ENCODE measurements around the gene HCFC2.

The HCFC2 gene

GRCh38 chr12:104121001-104121400 is 56.7 kb downstream of the HCFC2 start:
- DNase-seq (ENCODE audit: low read depth, low spot score), result no peak

GRCh38 chr12:104122298-104122697 is 58.0 kb downstream of the HCFC2 start:
- no peak for DNase-seq (ENCODE audit: low read depth, low spot score)

DNA sequence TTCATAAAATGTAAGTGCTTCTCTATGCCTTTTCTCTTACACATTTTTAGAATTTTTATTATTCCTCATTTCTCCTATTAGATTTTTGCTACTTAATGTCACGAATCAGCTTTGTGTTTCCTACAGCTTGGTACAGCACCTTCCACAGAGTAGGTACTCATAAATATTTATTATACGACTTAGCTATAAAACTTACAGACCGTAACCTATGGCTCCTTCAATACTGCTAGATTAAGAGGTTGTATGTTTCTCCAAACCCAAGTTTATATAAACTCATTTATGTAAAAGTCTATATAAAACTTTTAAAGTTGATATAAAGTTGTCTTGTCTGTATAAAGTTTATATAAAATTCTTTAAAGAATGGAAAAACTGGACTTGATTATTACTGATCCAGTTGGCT is 62.2 kb downstream of the HCFC2 start:
- DNase-seq (ENCODE audit: low read depth, low spot score), result no peak

DNA sequence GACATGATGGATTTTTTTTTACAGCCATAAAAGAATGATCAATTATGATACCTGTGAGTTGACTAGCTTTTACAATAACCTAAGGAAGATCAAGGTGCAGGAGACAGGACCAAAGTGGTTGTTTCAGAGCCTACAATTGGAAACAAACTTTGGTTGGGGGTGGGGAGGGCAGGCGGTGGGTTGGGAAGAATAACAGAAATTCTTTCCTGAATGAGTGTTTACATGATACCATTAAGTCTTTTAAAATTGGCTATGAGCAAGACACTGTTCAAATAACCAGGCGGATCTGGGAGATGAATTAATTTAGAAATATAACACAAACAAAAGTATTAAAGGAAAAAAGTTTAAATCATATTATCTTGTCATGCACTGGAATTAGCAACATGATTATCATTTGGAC is 66.4 kb downstream of the HCFC2 start:
- no peak for DNase-seq (ENCODE audit: low read depth, low spot score)

GRCh38 chr12:104131609-104132008 is 67.3 kb downstream of the HCFC2 start:
- DNase-seq (ENCODE audit: low read depth, low spot score), result no peak

GRCh38 chr12:104132351-104132956 is 68.1 kb downstream of the HCFC2 start:
- DNase-seq (ENCODE audit: low read depth, low spot score), result no peak

DNA sequence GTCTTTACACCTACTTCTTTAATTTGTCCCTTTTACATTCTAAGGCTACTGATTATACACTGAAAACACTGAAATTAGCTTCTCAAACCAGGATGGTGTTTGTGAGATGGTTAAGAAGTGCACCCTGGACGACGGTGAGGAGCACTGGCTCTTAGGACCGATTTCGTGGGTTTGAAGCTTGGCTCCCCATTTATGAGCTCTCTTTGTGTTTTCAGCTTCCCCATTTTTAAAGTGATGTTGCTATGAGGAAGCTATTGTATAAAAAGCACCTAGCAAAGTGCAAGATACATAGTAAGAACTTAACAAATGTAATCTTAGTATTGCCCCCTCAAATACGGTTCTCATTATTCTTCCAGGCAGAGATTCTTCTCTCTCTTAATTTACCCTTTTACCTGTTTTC is 69.0 kb downstream of the HCFC2 start:
- DNase-seq (ENCODE audit: low read depth, low spot score), result no peak

GRCh38 chr12:104133866-104134265 is 69.5 kb downstream of the HCFC2 start:
- no peak for DNase-seq (ENCODE audit: low read depth, low spot score)

DNA sequence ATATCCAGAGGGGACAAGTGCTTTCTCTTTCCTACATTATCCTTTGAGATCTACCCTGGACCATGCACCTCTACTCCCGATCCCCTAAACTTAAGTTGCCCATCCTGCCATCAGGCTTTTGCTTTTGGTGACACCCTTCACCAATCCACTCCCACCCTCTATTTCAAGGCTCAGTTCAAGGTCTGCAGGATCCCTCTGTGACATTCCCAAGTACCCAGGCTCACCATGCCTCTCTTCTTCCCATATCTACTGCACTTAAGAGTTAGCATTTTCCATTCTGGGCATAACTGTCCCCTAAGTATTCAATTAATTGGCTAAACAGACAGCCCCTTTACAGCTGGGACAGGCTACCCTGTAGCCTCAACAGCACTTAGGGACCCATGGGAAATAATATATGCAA is 70.6 kb downstream of the HCFC2 start:
- no peak for DNase-seq (ENCODE audit: low read depth, low spot score)

- DNase-seq (ENCODE audit: low read depth, low spot score), result no peak
Measured at GRCh38 chr12:104136577-104136976, 72.2 kb downstream of the HCFC2 start.

GRCh38 chr12:104137001-104137901 is 72.9 kb downstream of the HCFC2 start:
- peak; percentile 19 for DNase-seq (ENCODE audit: low read depth, low spot score)

DNA sequence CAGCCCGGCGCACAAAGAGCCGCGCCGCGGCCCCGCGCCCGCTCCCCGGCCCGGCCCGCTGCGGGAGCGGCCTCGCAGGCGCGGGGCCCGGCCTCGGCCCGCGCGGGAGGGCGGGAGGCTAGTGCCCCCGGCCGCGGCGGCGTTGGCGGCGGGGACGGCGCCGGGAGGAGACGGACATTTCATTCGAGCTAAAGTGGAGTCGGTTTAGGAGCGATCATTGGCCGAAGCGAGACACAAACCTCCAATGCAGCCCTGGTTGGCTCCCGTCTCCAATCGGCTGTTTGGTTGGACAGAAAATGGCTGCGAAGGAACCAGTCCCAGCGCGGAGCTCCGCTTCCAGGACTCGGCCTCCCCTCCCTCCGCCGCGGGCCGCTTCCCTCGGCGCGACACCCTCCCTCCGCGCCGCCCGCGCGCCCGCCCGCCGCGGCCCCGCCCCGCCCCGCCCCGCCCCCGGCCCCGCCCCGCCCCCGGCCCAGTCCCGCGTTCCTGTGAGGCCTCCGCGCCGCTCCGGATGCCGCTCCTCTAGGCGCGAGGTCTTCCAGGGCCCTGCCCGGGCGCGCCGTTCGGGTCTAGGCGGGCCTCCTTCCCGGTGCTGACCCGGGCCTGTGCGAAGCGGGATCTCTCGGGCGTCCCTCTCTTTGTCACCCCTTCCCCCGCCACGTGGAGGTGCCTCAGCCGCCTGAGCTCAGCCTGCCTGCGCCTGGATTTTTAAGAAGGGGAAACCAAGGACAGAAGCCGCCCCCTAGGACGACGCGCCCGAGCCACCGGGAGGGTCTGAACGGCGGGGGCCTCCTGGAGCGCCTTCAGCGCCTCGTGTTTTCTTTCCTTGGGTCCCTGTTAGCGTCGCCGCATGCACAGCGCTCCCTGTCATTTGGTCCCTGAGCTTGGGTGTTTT is 73.8 kb downstream of the HCFC2 start, which contains the start of gene NFYB:
Gene NFYB (minus strand): TSS at position 309 of the 895 bp plus-strand sequence. CDS start 2,757 bp downstream, outside the sequence.
- peak; percentile 88 for DNase-seq (ENCODE audit: low read depth, low spot score)

- DNase-seq (ENCODE audit: low read depth, low spot score), result no peak
Measured at GRCh38 chr12:104138797-104139152, 74.4 kb downstream of the HCFC2 start.

- no peak for DNase-seq (ENCODE audit: low read depth, low spot score)
Measured at GRCh38 chr12:104142543-104142942, 78.2 kb downstream of the HCFC2 start.

DNA sequence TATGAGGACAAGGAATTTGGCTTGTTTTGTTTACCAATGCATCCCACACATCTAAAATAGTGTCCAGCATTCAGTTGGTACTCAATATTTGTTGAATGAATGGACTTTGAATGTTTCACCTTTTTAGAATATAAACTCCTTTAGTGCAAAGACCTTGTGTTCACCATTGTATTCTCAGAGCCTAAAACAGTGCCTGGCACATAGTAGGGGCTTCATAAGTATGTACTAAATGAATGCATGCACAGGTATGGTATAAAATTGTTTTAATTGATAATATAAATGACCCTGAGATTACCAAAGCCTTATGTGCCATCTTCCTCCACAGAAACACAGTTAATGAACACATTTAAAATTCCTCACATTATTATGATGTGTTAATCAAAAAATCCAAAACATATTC is 78.7 kb downstream of the HCFC2 start:
- no peak for DNase-seq (ENCODE audit: low read depth, low spot score)

- DNase-seq (ENCODE audit: low read depth, low spot score), result no peak
Measured at GRCh38 chr12:104143918-104144317, 79.6 kb downstream of the HCFC2 start.

DNA sequence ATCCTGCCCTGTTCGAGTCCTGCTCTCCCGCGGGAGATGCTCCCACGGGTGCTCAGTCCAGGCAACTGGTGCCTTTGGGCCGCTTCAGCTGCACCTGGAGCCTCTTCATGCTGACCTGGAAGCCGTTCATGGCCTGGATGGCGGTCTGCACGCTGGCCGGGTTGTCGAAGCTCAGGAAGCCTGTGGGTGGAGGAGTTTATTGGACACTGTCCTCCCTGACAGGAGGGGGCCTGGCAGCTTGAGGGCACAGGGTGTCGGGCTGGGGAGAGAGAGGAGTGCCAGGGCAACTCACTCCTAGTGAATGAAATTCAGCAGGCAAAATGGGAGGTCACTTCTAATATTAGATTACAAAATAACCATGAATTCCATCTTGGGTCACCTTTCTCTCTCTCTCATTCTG is 83.0 kb downstream of the HCFC2 start:
- DNase-seq (ENCODE audit: low read depth, low spot score), result no peak

- no peak for DNase-seq (ENCODE audit: low read depth, low spot score)
Measured at GRCh38 chr12:104150416-104150815, 86.1 kb downstream of the HCFC2 start.

- no peak for DNase-seq (ENCODE audit: low read depth, low spot score)
Measured at GRCh38 chr12:104152685-104153241, 88.4 kb downstream of the HCFC2 start.

DNA sequence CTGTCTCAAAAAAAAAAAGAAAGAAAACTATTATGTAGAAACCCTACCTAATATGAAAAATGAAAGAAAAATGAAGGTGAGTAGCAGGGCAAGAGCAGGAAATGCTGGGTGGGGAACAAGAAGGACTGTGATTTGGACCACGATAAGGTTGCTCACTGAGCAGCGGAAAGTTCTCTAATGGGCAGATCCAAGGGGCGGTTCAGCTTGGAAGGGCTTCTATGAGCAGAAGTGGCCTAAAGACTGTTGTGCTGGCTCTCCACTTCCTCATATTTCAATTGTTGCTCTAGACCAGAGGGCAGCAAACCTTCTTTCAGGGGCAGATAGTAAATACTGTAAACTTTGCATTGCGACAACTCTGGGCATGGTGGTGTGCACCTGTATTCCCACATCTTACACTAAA is 90.0 kb downstream of the HCFC2 start:
- no peak for DNase-seq (ENCODE audit: low read depth, low spot score)

GRCh38 chr12:104154806-104155205 is 90.5 kb downstream of the HCFC2 start:
- DNase-seq (ENCODE audit: low read depth, low spot score), result no peak

Measured in activated CD4-positive, CD25-positive, alpha-beta regulatory T cell treated with anti-CD3 and anti-CD28 coated beads, Interleukin-2, amount 50 U/mL, for 16 hours (primary cell).